HG03159 (cell line): ENCODE measurements around the gene B4GALT2.

Experiments used
- ATAC-seq: cut with Tn5 transposase; IDR thresholded peaks from one replicate; pipeline ENCODE4 v1.9.1; 2021; ENCODE audit warnings: mild to moderate bottlenecking, moderate library complexity; ENCODE audit not compliant: unreplicated experiment

The B4GALT2 gene

DNA sequence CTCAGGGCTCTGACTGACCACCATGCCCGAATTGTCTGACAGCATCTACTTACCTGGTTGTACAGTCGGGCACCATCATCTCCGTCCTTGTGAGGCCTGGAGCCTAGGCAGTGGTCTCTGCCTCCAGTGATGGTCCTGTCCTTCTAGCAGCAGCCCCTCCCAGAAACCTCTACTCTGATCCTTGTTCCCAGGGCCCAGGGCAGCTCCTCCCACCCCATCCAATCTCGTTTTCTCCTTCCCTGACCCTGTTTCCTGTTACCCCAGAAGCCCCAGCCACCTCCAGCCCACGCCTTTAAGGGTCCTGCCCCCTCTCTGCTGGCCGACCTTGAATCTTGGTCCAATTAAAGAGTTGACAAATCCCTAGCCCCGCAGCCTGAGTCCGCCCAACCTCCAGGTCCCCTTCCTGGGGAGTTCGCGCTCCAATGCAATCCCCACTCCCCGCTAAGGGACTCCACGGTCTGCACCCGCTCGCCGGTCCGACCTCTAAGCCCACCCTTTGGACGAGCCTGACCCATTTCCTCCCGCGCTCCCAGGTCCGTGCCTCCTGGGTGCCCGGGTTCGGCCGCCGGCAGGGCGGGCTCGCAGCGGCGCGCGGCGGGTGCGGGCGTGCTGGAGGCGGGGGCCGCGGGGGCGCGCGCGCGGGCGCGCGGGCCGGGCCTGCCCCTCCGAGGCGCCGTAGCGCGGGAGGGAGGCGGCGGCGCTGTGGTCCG is at the start of gene B4GALT2:
B4GALT2 (plus strand) TSS at position 660 of the 710 bp plus-strand sequence. CDS start 1,951 bp downstream, outside the sequence.
- no peak for ATAC-seq

- no peak for ATAC-seq
Measured at GRCh38 chr1:43930168-43930948, 48.7 kb upstream of the B4GALT2 start.

- ATAC-seq, result no peak
Measured at GRCh38 chr1:43930949-43931275, 48.1 kb upstream of the B4GALT2 start.

DNA sequence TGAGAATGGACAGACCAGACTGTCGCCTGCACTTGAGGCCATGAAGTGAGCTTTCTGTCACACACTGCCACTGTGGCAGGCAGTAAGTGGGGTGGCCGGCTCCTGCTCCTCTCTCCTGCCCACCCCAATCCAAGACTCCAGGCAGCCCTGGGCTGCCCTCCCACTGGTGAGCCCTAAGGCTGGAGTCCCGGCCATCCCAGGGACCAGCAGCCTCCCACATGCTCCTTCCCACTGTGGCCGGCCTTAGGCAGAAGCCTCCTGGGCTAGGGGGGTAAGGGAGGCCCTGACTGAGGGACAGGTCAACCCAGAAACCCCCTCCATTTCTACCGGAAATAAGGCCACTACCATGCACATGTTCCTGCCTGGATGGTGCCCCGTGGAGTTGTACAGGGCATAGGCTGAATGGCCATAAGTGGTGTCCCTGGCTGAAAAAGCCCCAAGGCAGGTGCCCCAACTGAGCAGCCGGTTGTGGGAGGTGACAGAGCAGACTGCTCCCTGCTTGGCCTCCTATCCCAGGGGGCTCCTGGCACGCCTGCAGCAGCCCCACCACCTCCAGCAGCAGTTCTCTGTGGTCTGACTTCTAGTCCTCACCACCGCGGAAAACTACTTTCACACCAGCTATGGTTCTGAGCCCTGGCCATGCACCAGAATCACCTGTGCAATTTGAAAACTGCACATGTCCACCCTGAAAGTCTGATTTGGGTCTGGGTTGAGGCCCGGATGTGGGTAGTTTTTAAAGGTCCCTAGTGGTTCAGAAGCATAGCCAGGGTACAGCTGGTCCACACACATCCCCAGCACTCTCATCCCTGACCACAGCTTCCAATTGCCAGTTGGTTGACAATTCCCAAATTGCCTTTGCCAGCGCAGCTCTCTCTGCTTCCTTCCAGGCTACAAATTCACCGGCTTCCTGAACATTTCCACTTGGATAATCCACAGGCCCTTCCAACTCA is 47.0 kb upstream of the B4GALT2 start:
- ATAC-seq, result no peak

- ATAC-seq, result no peak
Measured at GRCh38 chr1:43932786-43933385, 46.1 kb upstream of the B4GALT2 start.

DNA sequence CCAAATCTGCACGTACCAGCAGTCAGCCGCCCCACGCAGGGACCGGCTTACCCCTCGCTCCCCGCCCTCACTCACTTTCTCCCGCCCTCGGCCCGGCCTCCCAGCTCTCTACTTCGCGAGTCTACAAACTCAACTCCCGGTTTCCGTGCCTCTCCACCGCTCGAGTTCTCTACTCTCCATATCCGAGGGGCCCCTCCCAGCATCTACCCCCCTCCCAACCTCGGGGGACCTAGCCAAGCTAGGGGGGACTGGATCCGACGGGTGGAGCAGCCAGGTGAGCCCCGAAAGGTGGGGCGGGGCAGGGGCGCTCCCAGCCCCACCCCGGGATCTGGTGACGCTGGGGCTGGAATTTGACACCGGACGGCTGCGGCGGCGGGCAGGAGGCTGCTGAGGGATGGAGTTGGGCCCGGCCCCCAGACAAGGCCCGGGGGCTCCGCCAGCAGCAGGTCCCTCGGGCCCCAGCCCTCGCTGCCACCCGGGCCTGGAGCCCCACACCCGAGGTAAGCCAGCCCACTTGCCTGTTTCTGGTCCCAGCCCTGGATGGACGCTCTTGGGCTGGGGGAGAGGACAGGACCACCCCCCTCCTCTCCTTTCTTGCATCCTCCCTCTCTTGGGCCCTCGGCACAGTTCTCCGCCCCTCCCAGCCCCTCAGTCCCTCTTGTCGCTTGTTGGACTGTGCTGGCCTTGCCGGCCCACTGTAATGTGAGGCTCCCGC is 45.5 kb upstream of the B4GALT2 start, which contains the start of gene ARTN:
ARTN (plus strand) TSS at position 416 of the 715 bp plus-strand sequence. CDS start 1,856 bp downstream, outside the sequence.
- no peak for ATAC-seq

- no peak for ATAC-seq
Measured at GRCh38 chr1:43934101-43934985, 44.7 kb upstream of the B4GALT2 start.

GRCh38 chr1:43934986-43935324 is 44.1 kb upstream of the B4GALT2 start:
- ATAC-seq, result no peak

DNA sequence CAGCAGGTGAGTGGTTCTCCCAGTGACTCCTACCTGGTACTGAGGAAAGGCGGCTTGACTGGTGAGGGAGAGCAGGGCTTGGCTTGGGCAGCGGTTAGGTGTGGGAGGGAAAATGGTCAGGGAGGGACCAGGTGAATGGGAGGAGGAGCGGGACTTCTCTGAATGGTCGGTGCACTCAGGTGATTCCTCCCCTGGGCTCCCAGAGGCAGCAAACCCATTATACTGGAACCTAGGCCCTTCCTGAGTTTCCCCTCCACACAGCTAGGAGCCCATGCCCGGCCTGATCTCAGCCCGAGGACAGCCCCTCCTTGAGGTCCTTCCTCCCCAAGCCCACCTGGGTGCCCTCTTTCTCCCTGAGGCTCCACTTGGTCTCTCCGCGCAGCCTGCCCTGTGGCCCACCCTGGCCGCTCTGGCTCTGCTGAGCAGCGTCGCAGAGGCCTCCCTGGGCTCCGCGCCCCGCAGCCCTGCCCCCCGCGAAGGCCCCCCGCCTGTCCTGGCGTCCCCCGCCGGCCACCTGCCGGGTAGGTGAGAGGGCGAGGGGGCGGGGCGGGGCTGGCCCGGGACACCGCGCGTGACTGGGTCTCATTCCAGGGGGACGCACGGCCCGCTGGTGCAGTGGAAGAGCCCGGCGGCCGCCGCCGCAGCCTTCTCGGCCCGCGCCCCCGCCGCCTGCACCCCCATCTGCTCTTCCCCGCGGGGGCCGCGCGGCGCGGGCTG is 43.1 kb upstream of the B4GALT2 start:
- no peak for ATAC-seq

DNA sequence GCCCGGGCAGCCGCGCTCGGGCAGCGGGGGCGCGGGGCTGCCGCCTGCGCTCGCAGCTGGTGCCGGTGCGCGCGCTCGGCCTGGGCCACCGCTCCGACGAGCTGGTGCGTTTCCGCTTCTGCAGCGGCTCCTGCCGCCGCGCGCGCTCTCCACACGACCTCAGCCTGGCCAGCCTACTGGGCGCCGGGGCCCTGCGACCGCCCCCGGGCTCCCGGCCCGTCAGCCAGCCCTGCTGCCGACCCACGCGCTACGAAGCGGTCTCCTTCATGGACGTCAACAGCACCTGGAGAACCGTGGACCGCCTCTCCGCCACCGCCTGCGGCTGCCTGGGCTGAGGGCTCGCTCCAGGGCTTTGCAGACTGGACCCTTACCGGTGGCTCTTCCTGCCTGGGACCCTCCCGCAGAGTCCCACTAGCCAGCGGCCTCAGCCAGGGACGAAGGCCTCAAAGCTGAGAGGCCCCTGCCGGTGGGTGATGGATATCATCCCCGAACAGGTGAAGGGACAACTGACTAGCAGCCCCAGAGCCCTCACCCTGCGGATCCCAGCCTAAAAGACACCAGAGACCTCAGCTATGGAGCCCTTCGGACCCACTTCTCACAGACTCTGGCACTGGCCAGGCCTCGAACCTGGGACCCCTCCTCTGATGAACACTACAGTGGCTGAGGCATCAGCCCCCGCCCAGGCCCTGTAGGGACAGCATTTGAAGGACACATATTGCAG is 42.4 kb upstream of the B4GALT2 start:
- no peak for ATAC-seq

DNA sequence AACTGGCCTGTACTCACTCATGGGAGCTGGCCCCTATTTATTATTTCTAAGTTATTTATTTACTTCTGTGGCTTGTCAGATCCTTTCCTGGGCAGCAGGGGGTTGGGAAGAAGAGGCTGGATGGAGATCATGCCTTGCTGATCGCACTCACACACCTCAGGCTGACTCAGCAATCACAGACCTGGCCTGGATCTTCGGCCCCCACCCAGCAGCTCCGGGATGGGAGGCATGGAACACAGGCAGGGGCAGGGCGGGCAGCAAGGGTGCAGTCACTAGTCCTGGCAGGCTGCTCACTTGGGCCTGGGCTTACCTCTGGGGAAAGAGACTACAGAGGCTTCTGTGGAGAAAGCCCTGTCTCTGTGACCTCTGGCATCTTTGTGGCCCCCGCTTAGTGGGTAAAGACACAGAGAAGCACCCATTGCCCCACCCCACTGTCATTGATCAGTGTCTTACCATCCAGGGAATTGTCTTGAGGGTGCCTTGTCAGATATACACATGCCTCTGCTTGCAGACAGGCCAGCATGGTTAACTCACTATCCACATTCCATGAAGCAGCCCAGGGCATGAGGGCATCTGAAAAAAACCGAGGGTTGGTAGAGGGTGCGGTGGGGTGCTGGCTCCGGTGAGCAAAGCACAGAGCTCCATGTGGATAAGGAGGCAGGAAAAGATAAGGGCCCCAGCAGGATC is 41.7 kb upstream of the B4GALT2 start:
- no peak for ATAC-seq

DNA sequence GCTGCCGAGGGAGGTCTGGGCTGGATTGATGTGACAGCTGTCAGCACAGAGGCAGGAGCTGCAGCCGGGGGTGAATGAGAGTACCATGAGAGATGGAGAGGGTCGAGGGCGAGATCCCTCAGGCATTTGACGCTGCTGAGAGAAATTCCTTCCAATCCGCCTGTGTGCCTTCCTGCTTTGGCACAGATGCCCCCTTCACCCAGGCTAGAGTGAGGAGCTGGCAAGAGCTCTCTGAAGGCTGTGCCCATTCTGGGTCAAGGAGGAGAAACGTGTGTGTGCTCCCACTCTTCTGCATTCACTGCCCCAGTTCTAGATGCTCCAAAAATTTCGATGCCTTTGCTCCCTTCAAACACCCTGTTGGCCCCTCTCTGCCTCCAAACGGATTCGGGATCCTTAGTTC is 40.6 kb upstream of the B4GALT2 start:
- no peak for ATAC-seq

DNA sequence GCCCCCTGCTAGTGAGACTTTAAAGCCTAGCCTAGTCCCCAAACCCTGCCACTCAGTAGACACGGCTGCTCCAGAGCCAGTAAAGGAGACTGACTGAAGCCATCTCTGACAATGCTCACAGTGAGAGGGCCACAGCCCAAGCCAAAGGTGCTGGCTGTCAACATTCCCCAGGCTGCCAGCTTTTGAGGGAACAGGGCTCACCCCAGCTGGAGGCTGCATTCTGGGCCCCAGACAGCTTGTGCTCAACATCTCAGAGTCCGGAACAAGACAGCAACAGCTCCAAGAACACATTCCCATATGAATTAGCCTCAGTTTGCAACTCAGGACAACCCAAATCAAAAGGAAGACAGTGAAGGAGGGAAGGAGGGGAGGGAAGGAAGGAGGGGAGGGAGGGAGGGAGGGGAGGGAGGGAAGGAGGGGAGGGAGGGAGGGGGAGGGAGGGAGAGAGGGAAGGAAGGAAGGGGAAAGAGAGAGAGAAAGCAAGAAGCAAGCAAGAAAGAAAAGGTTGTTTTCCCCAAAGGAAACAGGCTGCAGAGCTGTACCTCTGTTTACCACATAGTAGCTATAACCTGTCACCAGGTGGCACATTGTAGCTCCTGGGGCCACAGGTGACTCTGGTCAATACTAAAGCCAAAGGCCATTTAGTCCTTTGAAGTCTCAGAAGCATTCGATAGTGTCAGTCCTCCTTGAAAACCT is 40.0 kb upstream of the B4GALT2 start:
- no peak for ATAC-seq

GRCh38 chr1:43942411-43942810 is 36.6 kb upstream of the B4GALT2 start:
- no peak for ATAC-seq

DNA sequence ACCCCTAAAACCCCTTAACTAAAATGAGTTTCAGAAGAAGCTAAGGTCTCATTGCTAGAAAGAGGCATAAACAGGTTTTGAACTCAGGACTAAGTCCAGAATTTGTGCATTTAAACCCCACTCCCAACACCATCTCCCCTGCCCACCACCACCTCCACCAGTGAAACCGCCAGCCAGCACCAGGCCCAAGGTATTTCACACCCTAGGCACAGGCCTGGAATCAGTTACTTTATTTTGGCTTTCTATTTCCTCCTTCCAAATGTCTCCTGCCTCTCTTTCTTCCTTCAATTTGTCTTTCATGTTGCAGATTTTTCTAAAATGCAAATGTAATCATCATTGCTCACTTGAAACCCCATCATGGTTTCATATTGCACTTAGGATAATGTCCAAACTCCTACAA is 34.1 kb upstream of the B4GALT2 start:
- ATAC-seq, result no peak

DNA sequence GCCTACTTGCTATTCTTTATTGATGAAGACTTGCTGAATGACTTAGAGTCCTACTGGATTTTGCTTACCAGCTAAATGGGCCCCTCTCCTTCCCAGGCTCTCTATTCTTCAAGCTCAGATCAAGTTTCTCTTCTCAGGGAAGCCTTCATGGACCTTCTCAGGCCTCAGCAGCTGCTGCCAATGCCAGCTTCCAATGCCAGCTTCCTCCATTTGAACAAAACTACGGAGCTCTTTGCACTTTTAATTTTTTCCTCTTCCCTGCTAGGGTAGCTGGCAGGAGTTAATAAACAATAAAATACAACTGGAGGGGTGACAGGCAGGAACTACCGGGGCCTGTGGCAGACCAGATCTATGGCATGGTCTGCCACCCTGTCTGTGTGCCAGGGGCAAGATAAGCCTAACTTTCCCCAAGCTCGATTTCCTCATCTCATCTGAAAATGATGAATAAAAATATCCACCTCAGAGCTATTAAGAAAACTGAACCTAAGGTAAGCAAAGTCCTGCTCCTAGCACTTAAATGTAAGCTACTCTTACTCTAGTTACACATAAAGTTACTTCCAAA is 33.3 kb upstream of the B4GALT2 start:
- no peak for ATAC-seq
